Gastrocnemius medialis (tissue), 4 donors: Measurements from ENCODE around the gene OIT3.
"Not testable (repeated sequence)": the region's sequence is repeated elsewhere in the genome, so short reads cannot be mapped to it uniquely, and the experiment has no call there.

Experiments used
- CTCF ChIP-seq, 5 experiments: fragments of 450-650 bp in 3 of 5; fragments of 200-600 bp in 2 of 5; sonication (generic) in 2 of 5; IDR thresholded peaks in 4 of 5; conservative IDR thresholded peaks in 1 of 5; 1 replicate in 4 of 5; 2 replicates in 1 of 5; pipeline ENCODE4 v1.5.1; 2016 to 2019; ENCODE audit warnings: antibody characterized with exemption in 5 of 5, mild to moderate bottlenecking in 3 of 5, moderate library complexity in 3 of 5
- POLR2A ChIP-seq, 2 donors: fragments of 450-650 bp; IDR thresholded peaks; one replicate each; pipeline ENCODE4 v1.6.1; 2017; ENCODE audit warnings: antibody characterized with exemption in 2 of 2, mild to moderate bottlenecking in 2 of 2, moderate library complexity in 2 of 2

DNA sequence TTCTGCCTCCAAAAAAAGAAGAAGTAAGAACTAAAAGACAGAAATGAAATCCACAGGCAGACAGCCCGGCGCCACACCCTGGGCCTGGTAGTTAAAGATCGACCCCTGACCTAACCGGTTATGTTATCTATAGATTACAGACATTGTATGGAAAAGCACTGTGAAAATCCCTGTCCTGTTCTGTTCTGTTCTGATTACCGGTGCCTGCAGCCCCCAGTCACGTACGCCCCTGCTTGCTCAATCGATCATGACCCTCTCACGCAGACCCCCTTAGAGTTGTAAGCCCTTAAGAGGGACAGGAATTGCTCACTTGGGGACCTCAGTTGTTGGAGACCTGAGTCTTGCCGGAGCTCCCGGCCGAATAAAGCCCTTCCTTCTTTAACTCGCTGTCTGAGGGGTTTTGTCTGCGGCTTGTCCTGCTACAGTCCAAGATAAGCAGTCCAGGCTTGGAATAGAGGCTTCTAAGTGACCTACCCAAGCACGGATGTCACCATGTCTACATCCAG, 10.5 kb downstream of the OIT3 start:
- TF ChIP-seq POLR2A (IDR thresholded peaks at IDR 0.05); CTCF (IDR thresholded peaks at IDR 0.05 in 4 of 5, conservative IDR thresholded peaks at IDR 0.05 in 1 of 5): not testable (repeated sequence)
